Activated CD8-positive, alpha-beta memory T cell treated with anti-CD3 and anti-CD28 coated beads, Interleukin-2, amount 50 U/mL, for 24 hours (primary cell): Measurements from ENCODE around the gene PPFIA2.

Experiments used
- DNase-seq: peaks from one replicate; pipeline ENCODE4 v3.0.0-alpha.2; 2020; ENCODE audit errors: extremely low read depth

Gene PPFIA2

DNA sequence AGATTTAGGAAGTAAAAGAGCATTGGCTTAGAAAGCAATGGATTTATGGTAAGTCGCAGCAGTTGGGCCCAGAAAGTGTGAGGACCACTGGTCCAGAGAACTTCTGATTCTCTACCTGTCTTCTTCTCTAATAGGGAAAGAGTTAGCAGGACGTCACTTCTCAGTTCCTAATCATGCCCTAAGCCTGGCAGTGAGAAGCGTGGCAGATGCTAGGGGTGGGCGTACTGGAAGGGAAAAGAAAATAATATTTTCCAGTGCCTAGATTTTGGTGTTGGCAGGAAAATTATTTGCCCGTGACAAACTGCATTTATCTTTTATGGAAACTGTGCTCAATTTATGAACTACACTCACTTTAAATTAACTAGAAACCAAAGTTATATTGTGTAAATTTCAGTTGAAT is 212.3 kb downstream of the PPFIA2 start:
- DNase-seq, result no peak

DNA sequence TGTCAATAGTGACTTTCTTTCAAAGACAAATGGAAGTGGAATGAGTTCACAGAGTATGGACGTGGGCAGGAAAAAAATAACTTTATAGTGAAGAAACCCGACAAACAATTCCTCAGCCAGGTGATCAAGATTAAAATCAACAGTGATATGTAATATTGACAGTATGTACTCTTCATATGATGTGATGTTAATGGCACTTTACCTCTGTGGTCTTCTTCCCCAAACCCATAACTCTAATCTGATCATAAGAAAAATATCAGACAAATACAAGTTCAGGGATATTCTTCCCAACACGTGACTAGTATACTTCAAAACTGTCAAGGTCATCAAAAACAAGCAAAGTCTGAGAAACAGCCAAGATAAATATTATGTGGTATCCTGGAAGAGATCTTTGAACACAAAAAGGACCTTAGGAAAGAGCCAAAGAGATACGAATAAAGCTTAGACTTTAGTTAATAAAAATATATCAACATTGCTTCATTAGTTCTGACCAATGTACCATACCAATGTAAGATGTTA is 215.5 kb downstream of the PPFIA2 start:
- no peak for DNase-seq

- DNase-seq, result no peak
These were observed 216.8 kb downstream of the PPFIA2 start for GRCh38 chr12:81542065-81543010.

DNA sequence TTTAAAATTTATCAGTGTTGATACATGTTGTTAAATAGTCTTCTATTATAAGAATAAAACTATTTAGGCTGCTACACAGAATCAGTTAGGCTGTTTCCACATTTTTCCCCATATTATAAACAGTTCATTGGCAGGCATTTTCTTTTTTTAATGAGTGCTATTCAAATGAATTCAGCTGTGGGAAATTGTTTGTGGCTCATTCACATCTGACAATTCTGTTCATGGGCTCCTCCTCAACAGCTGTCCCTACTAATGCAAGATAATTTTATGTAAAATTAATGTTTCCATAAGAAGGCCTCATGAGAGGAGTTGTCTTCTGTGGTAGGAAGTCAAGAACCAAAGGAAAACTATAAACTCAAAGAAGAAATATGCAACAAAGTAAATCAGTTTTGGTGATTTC is 218.0 kb downstream of the PPFIA2 start:
- no peak for DNase-seq

- no peak for DNase-seq
These were observed 219.9 kb downstream of the PPFIA2 start for GRCh38 chr12:81539279-81539678.

- no peak for DNase-seq
These were observed 226.1 kb downstream of the PPFIA2 start for GRCh38 chr12:81533054-81533453.

GRCh38 chr12:81530352-81530751 is 228.8 kb downstream of the PPFIA2 start:
- no peak for DNase-seq

- DNase-seq, result no peak
These were observed 238.8 kb downstream of the PPFIA2 start for GRCh38 chr12:81520064-81520945.

DNA sequence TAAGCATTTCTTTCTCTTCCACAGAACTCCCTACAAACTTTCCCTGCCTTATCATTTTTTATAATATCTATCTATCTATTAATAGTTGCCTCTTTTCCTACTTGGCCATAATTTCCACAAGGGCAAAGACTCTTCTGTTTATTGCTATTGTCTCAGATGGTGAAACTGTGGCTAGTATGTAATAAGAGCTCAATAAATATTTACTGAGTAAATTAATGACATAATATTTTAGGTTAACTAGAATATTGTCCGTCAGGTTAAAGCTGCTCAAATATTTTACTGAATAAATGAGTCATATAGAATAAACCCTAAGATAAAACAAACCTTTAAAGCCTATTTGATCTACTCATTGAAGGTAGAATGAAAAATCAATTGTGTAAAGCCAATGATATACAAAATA is 240.5 kb downstream of the PPFIA2 start:
- DNase-seq, result no peak

DNA sequence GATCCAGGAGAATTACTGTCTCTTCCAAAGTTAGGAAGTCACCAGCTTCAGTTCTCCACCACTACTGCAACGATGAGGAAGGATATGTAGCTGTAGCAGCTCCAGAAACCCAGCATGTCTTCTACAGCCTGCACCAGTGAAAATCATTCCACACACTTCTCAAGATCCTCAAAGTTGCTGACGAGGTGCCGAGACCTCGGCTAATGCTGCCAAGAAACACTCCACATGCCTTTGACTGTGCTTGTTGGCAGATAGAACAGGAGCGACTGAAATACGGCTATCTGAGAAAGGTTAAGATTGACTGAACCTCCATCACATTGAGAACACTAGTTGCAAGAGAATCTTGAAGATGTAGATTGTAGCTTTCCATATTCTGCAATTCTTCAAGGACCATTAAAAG is 241.9 kb downstream of the PPFIA2 start:
- DNase-seq, result no peak

DNA sequence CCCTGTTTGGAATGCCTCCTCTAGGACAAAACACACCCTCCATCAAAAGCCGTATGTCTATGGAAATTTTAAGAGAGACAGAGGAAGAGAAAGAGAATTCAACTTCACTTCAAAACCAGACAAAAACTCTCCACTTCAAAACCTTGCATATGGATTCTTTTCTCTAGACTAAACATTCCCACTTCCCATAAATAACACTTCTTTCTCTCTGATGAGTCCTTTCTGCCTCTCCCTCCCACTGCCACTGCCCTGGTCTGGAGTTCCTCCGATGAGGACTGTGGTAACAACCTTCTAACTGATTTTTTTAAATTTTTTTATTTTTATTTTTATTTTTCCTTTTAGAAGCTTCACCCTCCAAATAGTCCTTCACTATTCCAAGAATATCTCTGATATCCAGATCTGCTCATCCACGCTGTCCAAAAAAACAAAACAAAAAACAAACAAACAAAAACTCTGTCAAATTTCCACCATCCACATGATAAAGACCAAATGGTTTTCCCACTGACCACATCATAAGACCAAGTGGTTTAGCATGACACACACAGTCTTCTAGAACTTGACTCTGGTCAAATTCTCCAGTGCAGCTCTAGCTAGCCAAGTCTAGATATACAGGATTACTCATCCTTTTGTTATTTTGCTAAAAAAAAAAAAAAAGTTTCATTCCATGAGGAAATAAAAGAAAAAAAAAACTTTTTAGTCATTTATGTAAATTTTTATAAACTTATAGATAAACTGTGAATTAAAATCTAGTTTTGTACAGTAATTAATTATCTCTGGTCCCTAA is 256.0 kb downstream of the PPFIA2 start:
- DNase-seq, result no peak

- no peak for DNase-seq
These were observed 258.4 kb downstream of the PPFIA2 start for GRCh38 chr12:81500788-81501187.

- no peak for DNase-seq
These were observed 259.3 kb downstream of the PPFIA2 start for GRCh38 chr12:81499809-81500208.

DNA sequence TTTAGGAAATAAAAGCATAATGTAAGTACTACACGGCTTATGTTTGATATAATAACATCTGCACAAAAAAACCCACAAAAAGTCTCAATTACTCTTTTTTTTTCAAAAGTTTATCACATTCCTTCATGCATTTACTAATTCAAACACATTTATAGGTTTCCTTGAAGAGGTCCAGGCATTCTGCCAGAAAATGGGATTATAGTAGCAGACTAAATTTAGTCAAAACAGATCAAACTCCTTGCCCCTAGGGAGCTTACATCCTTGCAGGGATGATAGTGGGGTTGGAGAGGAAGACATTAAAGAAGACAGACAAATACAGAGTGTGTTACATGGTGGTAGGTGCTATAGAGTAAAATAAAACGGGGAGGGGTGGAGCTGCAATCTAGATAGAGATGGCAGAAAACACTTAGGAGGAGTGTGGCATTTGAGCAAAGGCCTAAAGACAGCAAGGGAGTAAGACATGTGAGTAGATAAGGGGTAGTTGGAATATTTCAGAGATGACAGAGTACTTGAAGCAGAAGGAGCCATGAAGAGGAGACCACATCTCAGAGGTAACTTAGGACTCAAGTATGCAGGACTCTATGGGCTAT is 266.9 kb downstream of the PPFIA2 start:
- no peak for DNase-seq

GRCh38 chr12:81472934-81473333 is 286.2 kb downstream of the PPFIA2 start:
- DNase-seq, result no peak

GRCh38 chr12:81470923-81471322 is 288.2 kb downstream of the PPFIA2 start:
- DNase-seq, result no peak

DNA sequence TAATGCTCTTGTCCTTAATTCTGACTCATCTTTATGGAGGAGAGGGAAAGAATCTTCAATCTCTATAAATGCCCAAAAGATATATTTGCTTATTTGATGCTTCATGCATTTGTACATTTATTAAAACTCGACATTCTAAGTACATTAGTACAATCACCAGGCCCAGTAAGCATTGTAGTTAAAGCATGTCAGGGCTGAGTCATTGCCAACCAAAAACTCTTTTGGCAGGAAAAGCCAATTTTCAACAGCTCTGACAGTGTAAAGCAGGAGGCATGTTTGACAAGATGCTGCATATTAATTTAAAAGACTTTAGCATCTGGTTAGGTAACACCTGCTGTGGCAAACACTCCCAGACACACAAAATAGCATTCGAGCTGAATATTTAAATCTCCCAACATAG is 290.9 kb downstream of the PPFIA2 start:
- no peak for DNase-seq

DNA sequence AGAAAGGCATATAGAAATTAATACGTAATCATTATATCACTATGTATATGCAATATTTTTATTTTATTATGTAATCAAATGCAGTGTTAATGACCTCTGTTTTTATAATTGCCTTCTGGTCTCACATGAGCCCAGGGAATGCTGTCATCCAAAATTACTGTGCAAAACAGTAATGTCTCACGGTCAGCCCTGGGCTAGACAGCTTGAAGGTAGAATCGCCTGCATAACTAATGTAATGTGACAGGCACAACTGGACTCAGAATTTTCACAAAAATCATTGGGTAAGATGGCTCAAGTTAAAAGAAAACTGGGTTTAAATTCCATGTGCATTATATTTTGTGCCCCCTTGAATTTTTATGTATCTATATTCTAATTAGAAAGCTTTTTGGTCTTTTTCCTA is 293.3 kb downstream of the PPFIA2 start:
- DNase-seq, result no peak

- DNase-seq, result no peak
These were observed 294.0 kb downstream of the PPFIA2 start for GRCh38 chr12:81465191-81465590.

DNA sequence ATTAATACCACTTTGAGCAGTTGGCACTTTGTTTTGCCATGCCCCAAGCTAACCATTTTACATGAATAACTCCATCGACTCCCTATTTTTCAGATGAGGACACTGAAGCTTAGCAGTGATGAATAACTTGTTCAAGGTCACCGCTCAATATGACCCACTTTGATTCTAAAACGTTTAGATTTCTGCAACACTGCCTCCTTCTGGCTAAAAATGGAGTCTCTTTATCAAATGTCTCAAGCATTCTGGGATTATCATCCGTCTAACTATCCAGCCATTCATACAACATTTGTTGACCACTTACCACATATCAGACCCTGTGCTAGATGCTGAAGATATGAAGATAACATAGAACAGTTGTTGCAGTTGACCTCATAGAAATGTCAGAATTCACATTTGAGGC is 298.0 kb downstream of the PPFIA2 start:
- DNase-seq, result no peak
